Body of pancreas (tissue), 4 donors: ENCODE results near the gene CACNG3.

Source experiments
- CTCF ChIP-seq, 7 experiments: fragments of 450-650 bp in 4 of 7; fragments of 200-600 bp in 3 of 7; sonication (generic) in 3 of 7; IDR thresholded peaks; one replicate each; pipeline ENCODE4 v1.5.1; 2016 to 2019; ENCODE audit warnings: antibody characterized with exemption in 7 of 7
- POLR2A ChIP-seq, 3 donors: fragments of 450-650 bp; IDR thresholded peaks; one replicate each; pipeline ENCODE4 v1.6.1; 2016; ENCODE audit warnings: antibody characterized with exemption in 3 of 3, mild to moderate bottlenecking in 2 of 3

GRCh38 chr16:24409045-24409444 is 152.9 kb downstream of the CACNG3 start:
- TF ChIP-seq POLR2A (IDR thresholded peaks at IDR 0.05), result no peak
- TF ChIP-seq CTCF (IDR thresholded peaks at IDR 0.05), result no peak
